ENCODE measurements around the gene OLFM3. TPM values are rescaled to one million over a fixed set of nuclear protein-coding genes. Genes with fewer than 3 reads are reported as not detected.

Gene OLFM3
- total and polyA plus RNA-seq, 10 of the 15 experiments (the other 5 are each of a cell fraction or from before 2014, with no cell fraction given): 0.09 to 0.33 TPM; not detected in 8

DNA sequence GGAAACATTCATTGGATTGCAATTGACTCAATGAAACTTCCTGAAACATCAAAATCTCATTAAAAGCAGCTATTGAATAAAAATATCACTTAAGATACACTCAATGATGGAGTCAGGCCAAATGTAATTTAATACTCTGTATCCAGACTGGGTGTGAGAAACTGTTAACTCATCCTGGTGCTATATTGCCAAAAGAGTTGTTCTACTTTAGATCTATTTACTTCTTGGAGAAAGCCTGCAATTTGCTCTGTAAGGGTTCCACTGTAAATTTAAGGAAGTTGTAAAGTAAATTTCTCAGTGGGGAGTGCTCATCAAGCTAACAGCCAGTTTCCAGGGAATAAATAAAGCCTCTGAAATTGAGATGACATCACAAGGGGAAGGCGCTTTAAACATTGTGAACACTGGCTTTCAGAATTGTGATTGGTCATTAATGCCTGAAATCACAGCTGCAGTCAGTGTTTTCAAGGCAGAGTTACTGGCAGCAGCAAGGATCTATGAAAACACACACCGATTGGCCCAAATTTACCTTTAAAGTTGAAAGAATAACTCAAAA, 91.4 kb downstream of the OLFM3 start (continued):
- TF ChIP-seq CHD2 (IDR thresholded peaks at IDR 0.05; ENCODE audit: borderline replicate concordance, low read depth, low read length): no peak
- no peak for TF ChIP-seq RELA (IDR thresholded peaks at IDR 0.05; ENCODE audit: borderline replicate concordance, partially characterized antibody)
- no peak for TF ChIP-seq JUNB (IDR thresholded peaks at IDR 0.05)
- TF ChIP-seq, protein P1, sequence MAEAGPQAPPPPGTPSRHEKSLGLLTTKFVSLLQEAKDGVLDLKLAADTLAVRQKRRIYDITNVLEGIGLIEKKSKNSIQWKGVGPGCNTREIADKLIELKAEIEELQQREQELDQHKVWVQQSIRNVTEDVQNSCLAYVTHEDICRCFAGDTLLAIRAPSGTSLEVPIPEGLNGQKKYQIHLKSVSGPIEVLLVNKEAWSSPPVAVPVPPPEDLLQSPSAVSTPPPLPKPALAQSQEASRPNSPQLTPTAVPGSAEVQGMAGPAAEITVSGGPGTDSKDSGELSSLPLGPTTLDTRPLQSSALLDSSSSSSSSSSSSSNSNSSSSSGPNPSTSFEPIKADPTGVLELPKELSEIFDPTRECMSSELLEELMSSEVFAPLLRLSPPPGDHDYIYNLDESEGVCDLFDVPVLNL (IDR thresholded peaks at IDR 0.05; ENCODE audit: low read depth, low read length): no peak
- TF ChIP-seq, protein P2, sequence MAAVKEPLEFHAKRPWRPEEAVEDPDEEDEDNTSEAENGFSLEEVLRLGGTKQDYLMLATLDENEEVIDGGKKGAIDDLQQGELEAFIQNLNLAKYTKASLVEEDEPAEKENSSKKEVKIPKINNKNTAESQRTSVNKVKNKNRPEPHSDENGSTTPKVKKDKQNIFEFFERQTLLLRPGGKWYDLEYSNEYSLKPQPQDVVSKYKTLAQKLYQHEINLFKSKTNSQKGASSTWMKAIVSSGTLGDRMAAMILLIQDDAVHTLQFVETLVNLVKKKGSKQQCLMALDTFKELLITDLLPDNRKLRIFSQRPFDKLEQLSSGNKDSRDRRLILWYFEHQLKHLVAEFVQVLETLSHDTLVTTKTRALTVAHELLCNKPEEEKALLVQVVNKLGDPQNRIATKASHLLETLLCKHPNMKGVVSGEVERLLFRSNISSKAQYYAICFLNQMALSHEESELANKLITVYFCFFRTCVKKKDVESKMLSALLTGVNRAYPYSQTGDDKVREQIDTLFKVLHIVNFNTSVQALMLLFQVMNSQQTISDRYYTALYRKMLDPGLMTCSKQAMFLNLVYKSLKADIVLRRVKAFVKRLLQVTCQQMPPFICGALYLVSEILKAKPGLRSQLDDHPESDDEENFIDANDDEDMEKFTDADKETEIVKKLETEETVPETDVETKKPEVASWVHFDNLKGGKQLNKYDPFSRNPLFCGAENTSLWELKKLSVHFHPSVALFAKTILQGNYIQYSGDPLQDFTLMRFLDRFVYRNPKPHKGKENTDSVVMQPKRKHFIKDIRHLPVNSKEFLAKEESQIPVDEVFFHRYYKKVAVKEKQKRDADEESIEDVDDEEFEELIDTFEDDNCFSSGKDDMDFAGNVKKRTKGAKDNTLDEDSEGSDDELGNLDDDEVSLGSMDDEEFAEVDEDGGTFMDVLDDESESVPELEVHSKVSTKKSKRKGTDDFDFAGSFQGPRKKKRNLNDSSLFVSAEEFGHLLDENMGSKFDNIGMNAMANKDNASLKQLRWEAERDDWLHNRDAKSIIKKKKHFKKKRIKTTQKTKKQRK (IDR thresholded peaks at IDR 0.05; ENCODE audit: low read depth, low read length): no peak
- TF ChIP-seq STAT3 (IDR thresholded peaks at IDR 0.05; ENCODE audit: low read depth, low read length): no peak
- TF ChIP-seq MTA3 (IDR thresholded peaks at IDR 0.05; ENCODE audit: borderline replicate concordance, low read length): no peak

DNA sequence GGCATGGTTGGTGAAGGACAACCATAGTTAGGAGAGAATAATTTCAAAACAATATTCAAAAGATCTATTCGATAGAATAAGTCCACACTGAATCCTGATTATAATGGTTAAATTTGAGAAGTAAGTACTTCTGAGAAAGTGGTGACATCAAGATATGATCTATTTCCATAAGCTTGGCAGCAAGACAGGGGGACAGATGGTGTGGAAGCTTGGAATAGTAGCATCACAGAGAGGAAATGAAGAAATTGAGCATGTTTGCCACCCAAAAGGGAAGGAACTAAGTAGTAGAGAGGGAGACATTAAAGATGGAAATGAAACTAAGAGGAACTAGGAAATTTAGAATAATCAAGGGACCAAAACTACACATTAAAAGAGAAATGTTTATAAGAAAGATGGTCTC, 94.5 kb downstream of the OLFM3 start:
- in situ Hi-C loops (cut with MboI): no loop called here
- H3K9ac ChIP-seq (ENCODE audit: control insufficient read depth, insufficient read depth, low read length): no peak overlapping the region
- no peak overlapping the region for H3K27ac ChIP-seq (ENCODE audit: control insufficient read depth, insufficient read depth)
- WGBS (ENCODE audit: insufficient coverage, insufficient replicate concordance, low lambda C conversion rate, missing lambda C conversion rate): 0% methylated on average over 1 of the region's 1 CpG
- H3K4me1 ChIP-seq (ENCODE audit: control insufficient read depth, insufficient read depth, low read length): no peaks in the 10 kb centered on the region
- no peaks in the 10 kb centered on the region for H4K20me1 ChIP-seq (ENCODE audit: control insufficient read depth, insufficient read depth)
- ChIA-PET POLR2A (interaction anchor here (0.6 kb wide), 1 partner anchor 9 kb away, joined by 3 read pairs; no protein-coding TSS in a partner anchor), SMC1A (ENCODE audit: uncharacterized antibody, unreplicated experiment) (interaction anchor here (1.3 kb wide), 1 partner anchor 25 kb away, joined by 3 read pairs; no protein-coding TSS in a partner anchor), CTCF (interaction anchor here (1.4 kb wide), 1 partner anchor 13 kb away, joined by 4 read pairs; no protein-coding TSS in a partner anchor), RAD21 (ENCODE audit: unreplicated experiment) (no interaction called here)
- no TSS peak for BruUV-seq (replicated peaks)
- no peaks in the 10 kb centered on the region for H3K9me3 ChIP-seq (replicated peaks; ENCODE audit: control insufficient read depth, insufficient read depth, low read length)
- TF ChIP-seq, protein P3, sequence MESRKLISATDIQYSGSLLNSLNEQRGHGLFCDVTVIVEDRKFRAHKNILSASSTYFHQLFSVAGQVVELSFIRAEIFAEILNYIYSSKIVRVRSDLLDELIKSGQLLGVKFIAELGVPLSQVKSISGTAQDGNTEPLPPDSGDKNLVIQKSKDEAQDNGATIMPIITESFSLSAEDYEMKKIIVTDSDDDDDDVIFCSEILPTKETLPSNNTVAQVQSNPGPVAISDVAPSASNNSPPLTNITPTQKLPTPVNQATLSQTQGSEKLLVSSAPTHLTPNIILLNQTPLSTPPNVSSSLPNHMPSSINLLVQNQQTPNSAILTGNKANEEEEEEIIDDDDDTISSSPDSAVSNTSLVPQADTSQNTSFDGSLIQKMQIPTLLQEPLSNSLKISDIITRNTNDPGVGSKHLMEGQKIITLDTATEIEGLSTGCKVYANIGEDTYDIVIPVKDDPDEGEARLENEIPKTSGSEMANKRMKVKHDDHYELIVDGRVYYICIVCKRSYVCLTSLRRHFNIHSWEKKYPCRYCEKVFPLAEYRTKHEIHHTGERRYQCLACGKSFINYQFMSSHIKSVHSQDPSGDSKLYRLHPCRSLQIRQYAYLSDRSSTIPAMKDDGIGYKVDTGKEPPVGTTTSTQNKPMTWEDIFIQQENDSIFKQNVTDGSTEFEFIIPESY (IDR thresholded peaks at IDR 0.05): no peak
- TF ChIP-seq BHLHE40 (IDR thresholded peaks at IDR 0.05; ENCODE audit: borderline replicate concordance in 1 of 2, low read depth in 2 of 2, low read length in 1 of 2) (no peak), SRF (IDR thresholded peaks at IDR 0.05; ENCODE audit: low read depth in 2 of 2, low read length in 2 of 2) (no peak), GABPA (IDR thresholded peaks at IDR 0.05; ENCODE audit: low read depth) (no peak)
- TF ChIP-seq, protein P4, sequence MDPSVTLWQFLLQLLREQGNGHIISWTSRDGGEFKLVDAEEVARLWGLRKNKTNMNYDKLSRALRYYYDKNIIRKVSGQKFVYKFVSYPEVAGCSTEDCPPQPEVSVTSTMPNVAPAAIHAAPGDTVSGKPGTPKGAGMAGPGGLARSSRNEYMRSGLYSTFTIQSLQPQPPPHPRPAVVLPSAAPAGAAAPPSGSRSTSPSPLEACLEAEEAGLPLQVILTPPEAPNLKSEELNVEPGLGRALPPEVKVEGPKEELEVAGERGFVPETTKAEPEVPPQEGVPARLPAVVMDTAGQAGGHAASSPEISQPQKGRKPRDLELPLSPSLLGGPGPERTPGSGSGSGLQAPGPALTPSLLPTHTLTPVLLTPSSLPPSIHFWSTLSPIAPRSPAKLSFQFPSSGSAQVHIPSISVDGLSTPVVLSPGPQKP (IDR thresholded peaks at IDR 0.05; ENCODE audit: low read depth, low read length): no peak
- ATAC-seq: no peak
- H2AFZ ChIP-seq (ENCODE audit: control insufficient read depth, low read depth, low read length): no peak overlapping the region
- intact Hi-C loops (cut with micrococcal nuclease; ENCODE audit: unreplicated experiment): no loop called here
- no peak overlapping the region for H3K4me3 ChIP-seq
- H3K36me3 ChIP-seq (ENCODE audit: control insufficient read depth in 2 of 2, insufficient read depth in 2 of 2, low read length in 1 of 2): no peaks in the 10 kb centered on the region
- no peak for DNase-seq (ENCODE audit: low read depth, low spot score)
- no peaks in the 10 kb centered on the region for H3K79me2 ChIP-seq (ENCODE audit: control insufficient read depth, insufficient read depth, low read length)
- FAIRE-seq: no peak
- H3K4me2 ChIP-seq (ENCODE audit: control insufficient read depth, insufficient read depth): no peak overlapping the region
- H3K27me3 ChIP-seq (replicated peaks in 1 of 2; ENCODE audit: control insufficient read depth in 2 of 2, insufficient read depth in 2 of 2, low read length in 1 of 2): no peaks in the 10 kb centered on the region

All from GM12878 (cell line).